Measurements from ENCODE around the gene GRM5.

- no peak for TF ChIP-seq CTCF (IDR thresholded peaks at IDR 0.05)
- TF ChIP-seq POLR2AphosphoS5 (IDR thresholded peaks at IDR 0.05): no peak
- TF ChIP-seq POLR2A (IDR thresholded peaks at IDR 0.05): no peak
- TF ChIP-seq EP300 (IDR thresholded peaks at IDR 0.05; ENCODE audit: low read depth): no peak
Observed at GRCh38 chr11:88695689-88696414, 369.9 kb downstream of the GRM5 start.

Measured in transverse colon (tissue), 4 donors.